Ascending aorta (tissue), 2 donors: ENCODE data around the gene CPS1. TPM values are rescaled to one million over a fixed set of nuclear protein-coding genes. Genes with fewer than 3 reads are reported as not detected.

Source experiments
- DNase-seq, 2 donors: peaks; one replicate each; pipeline ENCODE4 v3.0.0-alpha.2; 2019; ENCODE audit warnings: low spot score in 2 of 2
- H3K27ac ChIP-seq, 2 donors: fragments of 200-600 bp; sonication (generic); one replicate each; pipeline ENCODE4 v1.5.1; 2016 to 2017; ENCODE audit warnings: mild to moderate bottlenecking in 1 of 2
- H3K27me3 ChIP-seq: fragments of 200-600 bp; sonication (generic); one replicate; pipeline ENCODE4 v1.5.1; 2017
- H3K36me3 ChIP-seq, 2 donors: fragments of 200-600 bp; sonication (generic); one replicate each; pipeline ENCODE4 v1.5.1; 2016
- H3K4me1 ChIP-seq, 2 donors: fragments of 200-600 bp; sonication (generic); one replicate each; pipeline ENCODE4 v1.5.1; 2016 to 2017; ENCODE audit warnings: mild to moderate bottlenecking in 1 of 2
- H3K4me3 ChIP-seq, 2 donors: fragments of 200-600 bp; sonication (generic); one replicate each; pipeline ENCODE4 v1.5.1; 2016 to 2017; ENCODE audit warnings: mild to moderate bottlenecking in 1 of 2
- H3K9me3 ChIP-seq, 2 donors: fragments of 200-600 bp; sonication (generic); one replicate each; pipeline ENCODE4 v1.5.1; 2016
- intact Hi-C: fragments of 100-400 bp; cut with DNase I; formaldehyde crosslinking; loops from one replicate; pipeline ENCODE4 v1.15.1; 2023
- total RNA-seq: library from RNA; depleted of rRNA; stranded (reverse); fragments of >200 nt; gene quantifications from one replicate; pipeline ENCODE4 v1.1.0, GENCODE V29; 2016
- TF ChIP-seq, protein P1 (sequence below), 3 experiments: fragments of 200-600 bp in 2 of 3; fragments of 450-650 bp in 1 of 3; sonication (generic) in 2 of 3; IDR thresholded peaks; one replicate each; pipeline ENCODE4 v1.5.1; 2016 to 2019; ENCODE audit warnings: antibody characterized with exemption in 3 of 3, mild to moderate bottlenecking in 1 of 3, moderate library complexity in 1 of 3

Gene CPS1
- total RNA-seq, 1 donor from 2014 or later = 9.4 TPM

DNA sequence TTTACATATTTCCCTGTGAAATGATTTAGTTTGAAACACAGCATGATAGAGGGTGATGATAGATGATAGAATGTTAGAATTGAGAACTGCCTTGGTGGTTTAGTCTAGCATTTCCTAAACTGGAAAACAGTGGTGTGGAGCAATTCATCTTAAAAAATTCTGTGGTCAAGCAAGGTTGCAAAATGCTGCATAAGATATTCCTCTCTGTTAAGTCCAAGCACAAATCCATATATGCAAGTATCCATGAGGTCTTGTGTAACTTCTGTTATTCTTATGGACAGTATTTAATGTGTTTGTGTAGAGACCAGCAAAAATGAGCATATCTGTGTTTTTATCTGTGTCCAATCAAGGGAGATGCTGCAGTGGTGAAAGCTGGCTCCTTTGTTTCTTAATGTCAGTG is 30.0 kb downstream of the CPS1 start:
- no peaks in the 10 kb centered on the region for H3K9me3 ChIP-seq
- intact Hi-C loops = no loop called here
- no peaks in the 10 kb centered on the region for H3K36me3 ChIP-seq
- no peak overlapping the region for H3K27ac ChIP-seq
- H3K4me3 ChIP-seq = no peak overlapping the region
- H3K27me3 ChIP-seq = no peaks in the 10 kb centered on the region
- no peaks in the 10 kb centered on the region for H3K4me1 ChIP-seq
- TF ChIP-seq, protein P1, sequence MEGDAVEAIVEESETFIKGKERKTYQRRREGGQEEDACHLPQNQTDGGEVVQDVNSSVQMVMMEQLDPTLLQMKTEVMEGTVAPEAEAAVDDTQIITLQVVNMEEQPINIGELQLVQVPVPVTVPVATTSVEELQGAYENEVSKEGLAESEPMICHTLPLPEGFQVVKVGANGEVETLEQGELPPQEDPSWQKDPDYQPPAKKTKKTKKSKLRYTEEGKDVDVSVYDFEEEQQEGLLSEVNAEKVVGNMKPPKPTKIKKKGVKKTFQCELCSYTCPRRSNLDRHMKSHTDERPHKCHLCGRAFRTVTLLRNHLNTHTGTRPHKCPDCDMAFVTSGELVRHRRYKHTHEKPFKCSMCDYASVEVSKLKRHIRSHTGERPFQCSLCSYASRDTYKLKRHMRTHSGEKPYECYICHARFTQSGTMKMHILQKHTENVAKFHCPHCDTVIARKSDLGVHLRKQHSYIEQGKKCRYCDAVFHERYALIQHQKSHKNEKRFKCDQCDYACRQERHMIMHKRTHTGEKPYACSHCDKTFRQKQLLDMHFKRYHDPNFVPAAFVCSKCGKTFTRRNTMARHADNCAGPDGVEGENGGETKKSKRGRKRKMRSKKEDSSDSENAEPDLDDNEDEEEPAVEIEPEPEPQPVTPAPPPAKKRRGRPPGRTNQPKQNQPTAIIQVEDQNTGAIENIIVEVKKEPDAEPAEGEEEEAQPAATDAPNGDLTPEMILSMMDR (IDR thresholded peaks at IDR 0.05) = no peak
- DNase-seq = no peak

DNA sequence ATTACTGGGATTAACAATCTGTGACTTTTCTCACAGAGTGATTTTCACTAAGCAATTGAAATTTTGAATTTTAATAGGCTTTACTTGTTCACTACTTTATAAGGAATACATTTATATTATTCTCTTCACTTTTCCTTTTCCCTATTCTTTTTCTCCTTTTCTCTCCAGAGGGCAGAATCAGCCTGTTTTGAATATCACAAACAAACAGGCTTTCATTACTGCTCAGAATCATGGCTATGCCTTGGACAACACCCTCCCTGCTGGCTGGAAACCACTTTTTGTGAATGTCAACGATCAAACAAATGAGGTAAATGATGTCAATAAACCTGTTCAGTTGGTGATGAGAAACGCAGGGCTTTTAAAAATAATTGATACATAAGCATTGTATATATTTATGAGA is 35.3 kb downstream of the CPS1 start:
- DNase-seq = no peak
- TF ChIP-seq, protein P1 (IDR thresholded peaks at IDR 0.05) = no peak
- Histone ChIP-seq H3K4me1 (no peaks in the 10 kb centered on the region), H3K27ac (no peak overlapping the region), H3K4me3 (no peak overlapping the region), H3K27me3 (no peaks in the 10 kb centered on the region), H3K9me3 (no peaks in the 10 kb centered on the region), H3K36me3 (no peaks in the 10 kb centered on the region)
- intact Hi-C loops = no loop called here

DNA sequence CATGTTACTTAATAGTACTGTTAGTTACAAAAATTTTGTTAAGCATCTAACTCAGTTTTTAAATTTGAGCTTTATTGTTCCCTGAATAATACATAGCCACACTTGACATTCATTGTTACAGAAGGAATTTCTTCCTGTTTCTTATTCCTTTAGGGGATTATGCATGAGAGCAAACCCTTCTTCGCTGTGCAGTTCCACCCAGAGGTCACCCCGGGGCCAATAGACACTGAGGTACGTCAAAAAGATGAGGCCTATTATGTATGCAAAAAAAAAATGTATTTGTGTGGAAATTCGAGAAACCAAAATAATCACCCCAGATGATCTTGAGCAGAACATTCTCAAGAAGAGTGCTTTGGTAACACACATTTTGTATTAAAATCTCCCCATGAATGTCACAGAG is 36.3 kb downstream of the CPS1 start:
- H3K9me3 ChIP-seq = no peaks in the 10 kb centered on the region
- intact Hi-C loops = no loop called here
- H3K4me3 ChIP-seq = no peak overlapping the region
- H3K36me3 ChIP-seq = no peaks in the 10 kb centered on the region
- H3K4me1 ChIP-seq = no peaks in the 10 kb centered on the region
- no peak overlapping the region for H3K27ac ChIP-seq
- DNase-seq = no peak
- TF ChIP-seq, protein P1 (IDR thresholded peaks at IDR 0.05) = no peak
- no peaks in the 10 kb centered on the region for H3K27me3 ChIP-seq

DNA sequence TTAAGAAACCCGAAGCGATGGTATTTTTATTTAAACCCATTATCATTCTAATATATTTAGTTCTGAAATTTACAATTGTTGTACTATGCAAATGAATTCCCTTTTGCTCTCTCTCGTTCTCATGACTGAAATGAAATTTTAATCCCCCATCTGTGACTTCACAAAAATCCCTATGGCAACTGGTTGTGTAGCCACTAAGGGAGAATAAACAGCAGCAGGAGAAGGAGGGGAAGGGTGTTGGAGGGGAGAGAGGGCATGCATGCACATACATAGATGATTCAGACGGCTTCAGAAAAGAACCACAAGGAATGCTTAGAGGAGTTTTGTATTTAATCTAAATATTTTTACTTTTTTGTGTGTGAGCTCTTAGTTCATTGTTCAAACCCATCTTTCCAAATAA is 36.8 kb downstream of the CPS1 start:
- TF ChIP-seq, protein P1 (IDR thresholded peaks at IDR 0.05) = no peak
- no peaks in the 10 kb centered on the region for H3K9me3 ChIP-seq
- no peaks in the 10 kb centered on the region for H3K27me3 ChIP-seq
- H3K36me3 ChIP-seq = no peaks in the 10 kb centered on the region
- no peak overlapping the region for H3K4me3 ChIP-seq
- no peak for DNase-seq
- no peaks in the 10 kb centered on the region for H3K4me1 ChIP-seq
- intact Hi-C loops = no loop called here
- no peak overlapping the region for H3K27ac ChIP-seq

DNA sequence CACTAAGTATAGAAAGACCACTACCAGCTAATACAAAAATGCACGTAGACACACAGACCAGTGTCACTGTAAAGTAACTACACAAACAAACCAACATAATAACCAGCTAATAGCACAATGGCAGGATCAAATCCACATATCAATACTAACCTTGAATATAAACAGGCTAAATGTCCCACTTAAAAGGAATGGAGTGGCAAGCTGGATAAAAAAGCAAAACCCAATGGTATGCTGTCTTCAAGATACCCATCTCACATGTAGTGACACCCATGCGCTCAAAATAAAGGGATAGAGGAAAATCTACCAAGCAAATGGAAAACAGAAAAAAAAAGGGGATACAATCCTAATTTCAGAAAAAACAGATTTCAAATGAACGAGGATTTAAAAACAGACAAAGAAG is 41.8 kb downstream of the CPS1 start:
- no peak for DNase-seq
- Histone ChIP-seq H3K4me3 (no peak overlapping the region), H3K27me3 (no peaks in the 10 kb centered on the region), H3K4me1 (no peaks in the 10 kb centered on the region), H3K27ac (no peak overlapping the region), H3K36me3 (peaks cover 0 to 5% of the 10 kb centered on the region in 2 donors), H3K9me3 (no peaks in the 10 kb centered on the region)
- TF ChIP-seq, protein P1 (IDR thresholded peaks at IDR 0.05) = no peak
- intact Hi-C loops = no loop called here

DNA sequence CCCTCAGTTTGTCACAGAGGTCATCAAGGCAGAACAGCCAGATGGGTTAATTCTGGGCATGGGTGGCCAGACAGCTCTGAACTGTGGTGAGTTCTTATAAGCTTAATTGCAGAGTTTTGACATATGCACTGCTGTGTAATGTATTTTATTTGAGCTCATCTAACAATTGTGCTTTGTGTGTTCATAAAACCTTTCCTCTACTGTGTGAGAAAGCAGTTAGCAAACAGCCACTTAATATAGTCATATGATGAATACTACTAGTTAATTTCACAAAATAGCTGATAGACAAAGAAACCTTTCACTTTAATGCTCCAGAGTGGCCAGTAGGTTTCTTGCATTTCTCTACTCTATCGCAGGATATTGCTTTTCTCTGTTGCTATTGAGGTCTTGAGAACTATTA is 43.1 kb downstream of the CPS1 start:
- H3K36me3 ChIP-seq = peaks cover 0 to 5% of the 10 kb centered on the region in 2 donors
- no peaks in the 10 kb centered on the region for H3K9me3 ChIP-seq
- H3K27ac ChIP-seq = no peak overlapping the region
- TF ChIP-seq, protein P1 (IDR thresholded peaks at IDR 0.05) = no peak
- H3K4me1 ChIP-seq = no peaks in the 10 kb centered on the region
- no peak for DNase-seq
- H3K27me3 ChIP-seq = no peaks in the 10 kb centered on the region
- H3K4me3 ChIP-seq = no peak overlapping the region
- intact Hi-C loops = no loop called here
